HCT116 (cell line): ENCODE data around the gene SLC35F6. TPM values are rescaled to one million over a fixed set of nuclear protein-coding genes. Genes with fewer than 3 reads are reported as not detected.

Experiments used
- ATAC-seq: fragments of 200-7000 bp; cut with Tn5 transposase; 2 replicates; pipeline ENCODE4 v1.9.1; 2020; ENCODE audit warnings: mild to moderate bottlenecking, moderate library complexity
- BruUV-seq: library from RNA; stranded (reverse); fragments of 400-500 nt; replicated peaks from 2 replicates; lab custom pipeline; 2021; lab: Mats Ljungman, UMichigan
- CTCF ChIA-PET: fragments of 300-600 bp; sonication (Branson Sonifier 250); formaldehyde crosslinking; loops from one replicate; lab custom pipeline; 2021; ENCODE audit warnings: antibody characterized with exemption; lab: Charles Lee
- POLR2A ChIA-PET: fragments of 300-600, 350-600 bp; sonication (Branson Sonifier 250); formaldehyde crosslinking; loops from one replicate; lab custom pipeline; 2021; ENCODE audit warnings: antibody characterized with exemption; lab: Charles Lee
- RAD21 ChIA-PET, 2 experiments: fragments of 300-600 bp; sonication (Branson Sonifier 250); formaldehyde crosslinking; loops; one replicate each; lab custom pipeline; 2023; ENCODE audit warnings: low total read pairs in 2 of 2; ENCODE audit not compliant: uncharacterized antibody in 2 of 2, unreplicated experiment in 2 of 2, low non-redundant PET in 1 of 2; lab: Charles Lee
- DNase-seq: peaks from one replicate; pipeline ENCODE4 v3.0.0-alpha.2; 2010; ENCODE audit warnings: low read depth, low spot score
- H2AFZ ChIP-seq: fragments of 200-600 bp; shearing (Covaris generic), sonication (generic); 2 replicates; pipeline ENCODE4 v1.6.1; 2017; ENCODE audit warnings: low read depth, mixed run types, mixed read lengths, antibody characterized with exemption, low read length; ENCODE audit not compliant: poor library complexity, severe bottlenecking
- H3K27ac ChIP-seq: 2 replicates; pipeline ENCODE4 v1.5.1; 2012; ENCODE audit warnings: low read depth, low read length
- H3K27me3 ChIP-seq: fragments of 200-600 bp; sonication (generic); 2 replicates; pipeline ENCODE4 v1.6.1; 2016; ENCODE audit warnings: mixed run types, low read length, mixed read lengths; ENCODE audit not compliant: insufficient read depth
- H3K36me3 ChIP-seq, 2 experiments: fragments of 200-500 bp in 1 of 2; fragments of 200-600 bp in 1 of 2; sonication (Bioruptor generic) in 1 of 2; sonication (generic) in 1 of 2; 2 replicates each; pipeline versions ENCODE4 v1.5.1 to v1.6.1; 2014 to 2016; ENCODE audit warnings: low read length in 2 of 2, inconsistent platforms in 1 of 2, mixed read lengths in 1 of 2, mixed run types in 1 of 2; ENCODE audit not compliant: insufficient read depth in 2 of 2, control insufficient read depth in 1 of 2
- H3K4me1 ChIP-seq, 2 experiments: fragments of 200-600 bp in 1 of 2; sonication (generic) in 1 of 2; 2 replicates each; pipeline versions ENCODE4 v1.5.1 to v1.6.1; 2012 to 2017; ENCODE audit warnings: low read length in 2 of 2, inconsistent platforms in 1 of 2, mild to moderate bottlenecking in 1 of 2, mixed read lengths in 1 of 2, mixed run types in 1 of 2, moderate library complexity in 1 of 2; ENCODE audit not compliant: insufficient read depth in 2 of 2, control insufficient read depth in 1 of 2
- H3K4me2 ChIP-seq: fragments of 200-600 bp; sonication (generic); 2 replicates; pipeline ENCODE4 v1.6.1; 2017; ENCODE audit warnings: mixed run types, low read length, mixed read lengths
- H3K4me3 ChIP-seq, 2 experiments: fragments of 200-600 bp in 1 of 2; sonication (generic) in 1 of 2; replicated peaks in 1 of 2; 2 replicates each; pipeline ENCODE4 v1.5.1; 2011 to 2016; ENCODE audit warnings: low read length in 2 of 2, control low read depth in 1 of 2, low read depth in 1 of 2, mild to moderate bottlenecking in 1 of 2, mixed read lengths in 1 of 2, mixed run types in 1 of 2
- H3K79me2 ChIP-seq: fragments of 200-600 bp; sonication (generic); 2 replicates; pipeline ENCODE4 v1.6.1; 2017; ENCODE audit warnings: mild to moderate bottlenecking, mixed run types, low read length, moderate library complexity, mixed read lengths; ENCODE audit not compliant: insufficient read depth
- H3K9ac ChIP-seq: fragments of 200-600 bp; sonication (generic); 2 replicates; pipeline ENCODE4 v1.6.1; 2016; ENCODE audit warnings: low read length, mixed read lengths
- H3K9me2 ChIP-seq: fragments of 200-600 bp; sonication (generic), shearing (Covaris generic); 2 replicates; pipeline ENCODE4 v1.6.1; 2017; ENCODE audit warnings: mixed run types, mild to moderate bottlenecking, moderate library complexity; ENCODE audit not compliant: insufficient read depth
- H3K9me3 ChIP-seq, 2 experiments: fragments of 200-500 bp in 1 of 2; fragments of 200-600 bp in 1 of 2; sonication (Bioruptor generic) in 1 of 2; sonication (generic) in 1 of 2; 2 replicates each; pipeline ENCODE4 v1.6.1; 2014 to 2017; ENCODE audit warnings: low read length in 2 of 2, mixed read lengths in 2 of 2, inconsistent platforms in 1 of 2, low read depth in 1 of 2, mild to moderate bottlenecking in 1 of 2, mixed run types in 1 of 2, moderate library complexity in 1 of 2; ENCODE audit not compliant: control insufficient read depth in 1 of 2, insufficient read depth in 1 of 2
- H4K20me1 ChIP-seq: fragments of 200-600 bp; sonication (generic), shearing (Covaris generic); 2 replicates; pipeline ENCODE4 v1.6.1; 2017; ENCODE audit warnings: mixed run types, mild to moderate bottlenecking, moderate library complexity; ENCODE audit not compliant: insufficient read depth
- ATF3 ChIP-seq: IDR thresholded peaks from 2 replicates; pipeline ENCODE4 v1.6.1; 2012
- CBX3 ChIP-seq: IDR thresholded peaks from 2 replicates; pipeline ENCODE4 v1.6.1; 2012; ENCODE audit warnings: low read depth
- CEBPB ChIP-seq: IDR thresholded peaks from 2 replicates; pipeline ENCODE4 v1.6.1; 2012; ENCODE audit warnings: low read depth
- CTCF ChIP-seq, 3 experiments: fragments of 200-600 bp in 1 of 3; sonication (generic) in 1 of 3; IDR thresholded peaks in 2 of 3; conservative IDR thresholded peaks in 1 of 3; 2 replicates each; pipeline ENCODE4 v1.5.1; 2012 to 2017; ENCODE audit warnings: low read depth in 2 of 3, low read length in 2 of 3, antibody characterized with exemption in 1 of 3, borderline replicate concordance in 1 of 3, control low read depth in 1 of 3, mild to moderate bottlenecking in 1 of 3, mixed read lengths in 1 of 3, mixed run types in 1 of 3, moderate library complexity in 1 of 3; ENCODE audit not compliant: insufficient read depth in 1 of 3
- EGR1 ChIP-seq: IDR thresholded peaks from 2 replicates; pipeline ENCODE4 v1.6.1; 2012; ENCODE audit warnings: low read depth
- FOSL1 ChIP-seq: IDR thresholded peaks from 2 replicates; pipeline ENCODE4 v1.6.1; 2012; ENCODE audit warnings: low read depth
- JUND ChIP-seq: IDR thresholded peaks from 2 replicates; pipeline ENCODE4 v1.6.1; 2012
- POLR2A ChIP-seq: IDR thresholded peaks from 2 replicates; pipeline ENCODE4 v1.7.0; 2011; ENCODE audit warnings: borderline replicate concordance; ENCODE audit not compliant: insufficient read depth, insufficient read length; ENCODE audit errors: extremely low read depth
- RAD21 ChIP-seq: IDR thresholded peaks from 2 replicates; pipeline ENCODE4 v1.6.1; 2012; ENCODE audit warnings: low read depth, mild to moderate bottlenecking
- SIN3A ChIP-seq: IDR thresholded peaks from 2 replicates; pipeline ENCODE4 v1.6.1; 2012; ENCODE audit warnings: low read depth
- SP1 ChIP-seq: IDR thresholded peaks from 2 replicates; pipeline ENCODE4 v1.6.1; 2012; ENCODE audit warnings: low read depth
- TCF7L2 ChIP-seq: IDR thresholded peaks from 2 replicates; pipeline ENCODE4 v1.7.0; 2011; ENCODE audit warnings: borderline replicate concordance, inconsistent platforms; ENCODE audit not compliant: insufficient read depth, insufficient read length; ENCODE audit errors: extremely low read depth
- ZFX ChIP-seq: fragments of 450-650 bp; IDR thresholded peaks from 2 replicates; pipeline ENCODE4 v1.6.1; 2017
- intact Hi-C: fragments of 100-400 bp; cut with micrococcal nuclease; formaldehyde crosslinking; loops from 2 replicates; pipeline ENCODE4 v1.10.0; 2022
- total RNA-seq: library from RNA; stranded (reverse); gene quantifications from one replicate; pipeline ENCODE4 v1.2.1, GENCODE V29; 2021; ENCODE audit not compliant: unreplicated experiment

The SLC35F6 gene
- total RNA-seq, 1 experiment from 2014 or later, result 34.5 TPM

GRCh38 chr2:26752656-26753055 is 11.4 kb upstream of the SLC35F6 start:
- DNase-seq (no peak), ATAC-seq (no peak)
- Histone ChIP-seq H3K4me3 (no peak overlapping the region), H3K4me2 (no peak overlapping the region), H3K27me3 (no peaks in the 10 kb centered on the region), H3K27ac (no peak overlapping the region), H3K4me1 (peaks cover 5 to 21% of the 10 kb centered on the region in 2 experiments), H2AFZ (peak overlapping the region; percentile 26), H3K9me3 (no peaks in the 10 kb centered on the region), H3K9me2 (no peaks in the 10 kb centered on the region), H4K20me1 (no peaks in the 10 kb centered on the region), H3K79me2 (no peaks in the 10 kb centered on the region), H3K9ac (no peak overlapping the region), H3K36me3 (no peaks in the 10 kb centered on the region)
- ChIA-PET POLR2A (no interaction called here), CTCF (interaction anchor here (0.7 to 2.0 kb wide), 3 partner anchors 137 to 250 kb away, joined by 3 to 4 read pairs (median 3); no protein-coding TSS in a partner anchor), RAD21 (no interaction called here)
- intact Hi-C loops, result no loop called here
- BruUV-seq, result no TSS peak
- TF ChIP-seq CTCF (IDR thresholded peaks at IDR 0.05 in 2 of 3, conservative IDR thresholded peaks at IDR 0.05 in 1 of 3; ENCODE audit: borderline replicate concordance in 1 of 3, insufficient read depth in 1 of 3, low read depth in 2 of 3, low read length in 2 of 3) (no peak), JUND (no peak), ZFX (no peak), RAD21 (no peak), EGR1 (no peak)

GRCh38 chr2:26754539-26754938 is 9.5 kb upstream of the SLC35F6 start:
- Histone ChIP-seq H3K4me2 (no peak overlapping the region), H3K36me3 (no peaks in the 10 kb centered on the region), H2AFZ (no peak overlapping the region), H3K79me2 (no peaks in the 10 kb centered on the region), H3K4me1 (peaks cover 18 to 40% of the 10 kb centered on the region in 2 experiments), H4K20me1 (no peaks in the 10 kb centered on the region), H3K27ac (no peak overlapping the region), H3K4me3 (no peak overlapping the region), H3K9ac (no peak overlapping the region), H3K27me3 (no peaks in the 10 kb centered on the region), H3K9me2 (no peaks in the 10 kb centered on the region), H3K9me3 (no peaks in the 10 kb centered on the region)
- ATAC-seq (no peak), DNase-seq (no peak)
- RAD21 ChIA-PET, result no interaction called here
- intact Hi-C loops, result no loop called here
- POLR2A ChIA-PET, result interaction anchor here (0.9 to 3.1 kb wide), 2 partner anchors 9 to 14 kb away, joined by 3 to 8 read pairs; partner anchors contain the start of gene SLC35F6
- TF ChIP-seq EGR1, result no peak
- TF ChIP-seq FOSL1, result no peak
- TF ChIP-seq CTCF (IDR thresholded peaks at IDR 0.05 in 2 of 3, conservative IDR thresholded peaks at IDR 0.05 in 1 of 3; ENCODE audit: borderline replicate concordance in 1 of 3, insufficient read depth in 1 of 3, low read depth in 2 of 3, low read length in 2 of 3), result no peak
- TF ChIP-seq TCF7L2, result no peak
- TF ChIP-seq POLR2A, result no peak
- no peak for TF ChIP-seq ZFX
- no peak for TF ChIP-seq CBX3
- TF ChIP-seq ATF3, result no peak
- TF ChIP-seq SP1, result no peak
- no peak for TF ChIP-seq JUND
- no peak for TF ChIP-seq SIN3A
- no peak for TF ChIP-seq RAD21
- TF ChIP-seq CEBPB, result no peak
- CTCF ChIA-PET, result interaction anchor here (1.0 to 1.9 kb wide), 2 partner anchors 8 to 17 kb away, joined by 3 to 5 read pairs; no protein-coding TSS in a partner anchor
- BruUV-seq, result no TSS peak
